ENCODE results near the gene C1GALT1C1. TPM values are rescaled to one million over a fixed set of nuclear protein-coding genes. Genes with fewer than 3 reads are reported as not detected.

The C1GALT1C1 gene
- total RNA-seq, 2 donors from 2014 or later, result 26.8 to 30.1 TPM

DNA sequence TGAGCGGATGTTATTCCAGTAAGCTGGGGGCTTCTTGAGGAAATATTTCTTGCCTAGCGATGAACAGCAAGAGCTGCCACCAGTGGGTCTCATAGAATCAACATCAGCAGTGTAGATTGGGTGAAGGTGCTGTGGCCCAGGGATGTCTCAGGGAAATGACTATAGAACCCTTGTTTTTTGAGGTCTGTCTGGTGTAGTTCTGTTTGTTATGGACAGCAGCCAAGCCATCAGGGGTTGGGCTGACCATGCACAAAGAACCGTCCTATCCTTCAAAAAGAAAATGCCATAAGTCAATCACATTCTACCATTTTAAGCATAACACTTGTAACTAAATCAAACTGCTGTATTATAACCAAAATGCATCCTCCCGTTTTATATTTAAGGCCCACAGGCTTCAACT is 17.3 kb upstream of the C1GALT1C1 start:
- no peak for ATAC-seq (ENCODE audit: insufficient number of reproducible peaks, low FRiP score, low read depth)
- Histone ChIP-seq H3K4me3 (no peak overlapping the region), H3K9me3 (no peaks in the 10 kb centered on the region), H3K36me3 (no peaks in the 10 kb centered on the region), H3K27ac (no peak overlapping the region), H3K27me3 (replicated peaks; ENCODE audit: insufficient read depth) (no peaks in the 10 kb centered on the region), H3K4me1 (ENCODE audit: control insufficient read depth in 1 of 2, low read depth in 2 of 2) (no peaks in the 10 kb centered on the region)
- TF ChIP-seq, protein P1, sequence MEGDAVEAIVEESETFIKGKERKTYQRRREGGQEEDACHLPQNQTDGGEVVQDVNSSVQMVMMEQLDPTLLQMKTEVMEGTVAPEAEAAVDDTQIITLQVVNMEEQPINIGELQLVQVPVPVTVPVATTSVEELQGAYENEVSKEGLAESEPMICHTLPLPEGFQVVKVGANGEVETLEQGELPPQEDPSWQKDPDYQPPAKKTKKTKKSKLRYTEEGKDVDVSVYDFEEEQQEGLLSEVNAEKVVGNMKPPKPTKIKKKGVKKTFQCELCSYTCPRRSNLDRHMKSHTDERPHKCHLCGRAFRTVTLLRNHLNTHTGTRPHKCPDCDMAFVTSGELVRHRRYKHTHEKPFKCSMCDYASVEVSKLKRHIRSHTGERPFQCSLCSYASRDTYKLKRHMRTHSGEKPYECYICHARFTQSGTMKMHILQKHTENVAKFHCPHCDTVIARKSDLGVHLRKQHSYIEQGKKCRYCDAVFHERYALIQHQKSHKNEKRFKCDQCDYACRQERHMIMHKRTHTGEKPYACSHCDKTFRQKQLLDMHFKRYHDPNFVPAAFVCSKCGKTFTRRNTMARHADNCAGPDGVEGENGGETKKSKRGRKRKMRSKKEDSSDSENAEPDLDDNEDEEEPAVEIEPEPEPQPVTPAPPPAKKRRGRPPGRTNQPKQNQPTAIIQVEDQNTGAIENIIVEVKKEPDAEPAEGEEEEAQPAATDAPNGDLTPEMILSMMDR (IDR thresholded peaks at IDR 0.05), result no peak
- DNase-seq (ENCODE audit: low spot score), result no peak

DNA sequence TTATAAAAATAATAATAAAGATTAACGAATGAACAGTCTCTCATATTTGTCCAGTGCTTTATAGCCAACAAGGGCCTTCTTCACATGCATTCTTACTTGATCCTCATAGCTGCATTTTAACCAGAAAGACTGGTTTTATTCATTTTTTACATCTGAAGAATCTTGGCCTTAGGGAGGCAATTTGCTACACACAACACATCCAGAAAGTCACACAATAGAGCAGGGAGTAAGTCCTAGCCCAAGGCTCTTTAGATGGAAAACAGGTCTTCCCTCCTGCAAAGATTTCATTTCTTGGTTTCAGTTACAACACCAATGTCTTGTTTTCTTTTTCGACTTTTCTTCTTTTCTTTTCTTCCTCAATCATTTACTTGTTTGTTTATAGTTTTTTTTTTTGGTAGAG is 13.0 kb upstream of the C1GALT1C1 start:
- Histone ChIP-seq H3K4me3 (no peak overlapping the region), H3K27me3 (replicated peaks; ENCODE audit: insufficient read depth) (no peaks in the 10 kb centered on the region), H3K36me3 (no peaks in the 10 kb centered on the region), H3K9me3 (no peaks in the 10 kb centered on the region), H3K4me1 (ENCODE audit: control insufficient read depth in 1 of 2, low read depth in 2 of 2) (no peaks in the 10 kb centered on the region), H3K27ac (no peak overlapping the region)
- TF ChIP-seq, protein P1 (IDR thresholded peaks at IDR 0.05), result no peak
- ATAC-seq (ENCODE audit: insufficient number of reproducible peaks, low FRiP score, low read depth), result no peak
- DNase-seq (ENCODE audit: low spot score), result no peak

DNA sequence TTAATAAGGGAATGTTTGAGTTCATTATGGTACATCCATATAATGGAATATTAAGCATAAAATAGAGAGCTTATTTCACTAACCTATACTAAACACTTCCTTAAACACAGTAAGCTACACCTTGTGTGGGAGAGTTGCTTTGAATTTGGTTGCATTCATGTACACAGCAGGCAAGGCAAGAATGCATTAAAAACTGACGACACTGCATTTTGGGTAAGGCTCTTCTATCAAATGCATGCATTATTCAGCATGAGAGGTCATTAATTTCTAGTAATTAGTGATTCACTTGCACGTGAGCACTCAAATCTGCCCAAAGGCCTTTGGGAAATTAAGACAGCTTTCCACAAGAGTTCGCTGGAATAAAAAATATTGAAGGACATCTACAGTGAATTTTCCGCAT is 8.8 kb upstream of the C1GALT1C1 start:
- H3K27ac ChIP-seq, result no peak overlapping the region
- no peaks in the 10 kb centered on the region for H3K27me3 ChIP-seq (replicated peaks; ENCODE audit: insufficient read depth)
- DNase-seq (ENCODE audit: low spot score) (no peak), ATAC-seq (ENCODE audit: insufficient number of reproducible peaks, low FRiP score, low read depth) (no peak)
- H3K4me3 ChIP-seq, result no peak overlapping the region
- TF ChIP-seq, protein P1 (IDR thresholded peaks at IDR 0.05), result no peak
- H3K36me3 ChIP-seq, result no peaks in the 10 kb centered on the region
- no peaks in the 10 kb centered on the region for H3K9me3 ChIP-seq
- no peaks in the 10 kb centered on the region for H3K4me1 ChIP-seq (ENCODE audit: control insufficient read depth in 1 of 2, low read depth in 2 of 2)

DNA sequence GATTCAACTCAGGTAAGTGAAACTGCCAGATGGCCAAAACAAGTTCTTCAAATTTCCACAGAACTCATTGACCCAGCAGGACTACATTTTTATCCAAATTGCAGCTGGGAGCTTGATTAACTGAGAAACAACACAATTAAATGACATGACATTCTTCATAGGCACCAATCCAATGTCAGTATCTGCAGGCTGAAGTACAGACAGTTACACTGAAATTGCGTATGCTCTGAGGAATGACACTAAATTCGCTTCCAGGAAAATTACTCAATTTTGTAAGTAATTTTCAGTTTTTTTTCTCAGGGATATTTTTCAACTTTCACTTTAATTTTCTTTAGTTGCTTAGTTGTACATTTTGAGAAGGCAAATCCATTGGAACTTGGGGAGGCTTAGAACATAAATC is 4.5 kb downstream of the C1GALT1C1 start:
- Histone ChIP-seq H3K4me1 (ENCODE audit: control insufficient read depth in 1 of 2, low read depth in 2 of 2) (peaks cover 0 to 6% of the 10 kb centered on the region in 2 donors), H3K4me3 (no peak overlapping the region), H3K9me3 (no peaks in the 10 kb centered on the region), H3K27ac (peak overlapping the region in 1 of 2 donors; percentile 12), H3K36me3 (no peaks in the 10 kb centered on the region), H3K27me3 (replicated peaks; ENCODE audit: insufficient read depth) (no peaks in the 10 kb centered on the region)
- ATAC-seq (ENCODE audit: insufficient number of reproducible peaks, low FRiP score, low read depth) (no peak), DNase-seq (ENCODE audit: low spot score) (no peak)
- TF ChIP-seq, protein P1 (IDR thresholded peaks at IDR 0.05), result no peak

- Histone ChIP-seq H3K4me3 (no peak overlapping the region), H3K36me3 (peaks cover 4% of the 10 kb centered on the region), H3K9me3 (no peaks in the 10 kb centered on the region), H3K4me1 (ENCODE audit: control insufficient read depth in 1 of 2, low read depth in 2 of 2) (no peaks in the 10 kb centered on the region), H3K27ac (no peak overlapping the region), H3K27me3 (replicated peaks; ENCODE audit: insufficient read depth) (no peaks in the 10 kb centered on the region)
- no peak for DNase-seq (ENCODE audit: low spot score)
- no peak for ATAC-seq (ENCODE audit: insufficient number of reproducible peaks, low FRiP score, low read depth)
- TF ChIP-seq, protein P1 (IDR thresholded peaks at IDR 0.05), result no peak
Observed at GRCh38 chrX:120617996-120618630, 11.7 kb downstream of the C1GALT1C1 start.
